Suppressor macrophage treated with lipopolysaccharide for 1 hour (primary cell): Measurements from ENCODE around the gene TP53.
A peak's percentile ranks its signal among the peaks of the same experiment; 100 is the strongest.
"Not testable (repeated sequence)": the region's sequence is repeated elsewhere in the genome, so short reads cannot be mapped to it uniquely, and the experiment has no call there.

Source experiments
- DNase-seq, 3 donors: peaks; one replicate each; pipeline ENCODE4 v3.0.0-alpha.2; 2020 to 2022

TP53 gene

GRCh38 chr17:7629939-7630571 is 57.2 kb downstream of the TP53 start, which contains the start of gene SHBG:
Gene SHBG (plus strand): TSS chr17:7630135. CDS start chr17:7630173, 38 bp downstream.
- DNase-seq, result no peak

GRCh38 chr17:7627250-7628121 is 59.8 kb downstream of the TP53 start, which contains the start of gene SAT2:
Gene SAT2 (minus strand): TSS chr17:7627821. CDS start chr17:7627635, 186 bp downstream.
- DNase-seq, result peak; percentile 90 to 95 (median 93)

- DNase-seq, result no peak
Measured at GRCh38 chr17:7626956-7627249, 60.4 kb downstream of the TP53 start.

GRCh38 chr17:7626307-7626706 is 61.0 kb downstream of the TP53 start:
- DNase-seq, result peak; percentile 80 to 85 (median 85)

GRCh38 chr17:7625749-7626148 is 61.5 kb downstream of the TP53 start:
- not testable (repeated sequence) for DNase-seq

- DNase-seq, result no peak
Measured at GRCh38 chr17:7623661-7624060, 63.6 kb downstream of the TP53 start.

GRCh38 chr17:7620835-7621234 is 66.5 kb downstream of the TP53 start:
- no peak for DNase-seq

- DNase-seq, result no peak
Measured at GRCh38 chr17:7618608-7619007, 68.7 kb downstream of the TP53 start.
